Epithelial cell of esophagus (primary cell): ENCODE results near the gene MSH5.

ENCODE experiments used
- DNase-seq: peaks from one replicate; pipeline ENCODE4 v3.0.0; 2010; ENCODE audit warnings: low read depth
- H3K4me3 ChIP-seq: 2 replicates; pipeline ENCODE4 v1.5.1; 2011; ENCODE audit warnings: mild to moderate bottlenecking, low read length, control low read depth
- TF ChIP-seq, protein P1 (sequence below): IDR thresholded peaks from 2 replicates; pipeline ENCODE4 v1.5.1; 2011; ENCODE audit warnings: low read depth, mild to moderate bottlenecking, low read length, control low read depth, inconsistent platforms; ENCODE audit not compliant: insufficient read depth; ENCODE audit errors: missing control alignments

Gene MSH5

DNA sequence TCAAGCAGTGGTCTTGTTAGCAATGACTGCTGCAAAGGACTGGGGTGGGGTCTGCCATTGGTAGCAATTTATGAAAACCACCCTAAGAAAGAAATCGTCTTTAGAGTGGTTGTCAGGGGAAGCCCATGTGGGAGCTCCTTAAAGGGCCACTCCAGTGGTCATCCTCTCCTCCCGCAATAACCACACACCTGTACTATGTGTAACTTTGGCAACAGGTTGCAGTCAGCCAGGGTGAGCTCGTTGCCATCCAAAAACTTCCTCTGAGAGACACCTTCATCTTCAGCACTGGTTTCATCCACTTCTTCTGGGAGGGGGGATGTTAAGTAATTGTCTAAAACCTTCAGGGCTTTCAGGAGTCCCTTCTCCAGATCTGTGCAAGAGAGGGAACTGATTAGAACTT lies 7.8 kb upstream of the MSH5 start:
- TF ChIP-seq, protein P1, sequence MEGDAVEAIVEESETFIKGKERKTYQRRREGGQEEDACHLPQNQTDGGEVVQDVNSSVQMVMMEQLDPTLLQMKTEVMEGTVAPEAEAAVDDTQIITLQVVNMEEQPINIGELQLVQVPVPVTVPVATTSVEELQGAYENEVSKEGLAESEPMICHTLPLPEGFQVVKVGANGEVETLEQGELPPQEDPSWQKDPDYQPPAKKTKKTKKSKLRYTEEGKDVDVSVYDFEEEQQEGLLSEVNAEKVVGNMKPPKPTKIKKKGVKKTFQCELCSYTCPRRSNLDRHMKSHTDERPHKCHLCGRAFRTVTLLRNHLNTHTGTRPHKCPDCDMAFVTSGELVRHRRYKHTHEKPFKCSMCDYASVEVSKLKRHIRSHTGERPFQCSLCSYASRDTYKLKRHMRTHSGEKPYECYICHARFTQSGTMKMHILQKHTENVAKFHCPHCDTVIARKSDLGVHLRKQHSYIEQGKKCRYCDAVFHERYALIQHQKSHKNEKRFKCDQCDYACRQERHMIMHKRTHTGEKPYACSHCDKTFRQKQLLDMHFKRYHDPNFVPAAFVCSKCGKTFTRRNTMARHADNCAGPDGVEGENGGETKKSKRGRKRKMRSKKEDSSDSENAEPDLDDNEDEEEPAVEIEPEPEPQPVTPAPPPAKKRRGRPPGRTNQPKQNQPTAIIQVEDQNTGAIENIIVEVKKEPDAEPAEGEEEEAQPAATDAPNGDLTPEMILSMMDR = no peak
- no peak overlapping the region for H3K4me3 ChIP-seq
- no peak for DNase-seq

DNA sequence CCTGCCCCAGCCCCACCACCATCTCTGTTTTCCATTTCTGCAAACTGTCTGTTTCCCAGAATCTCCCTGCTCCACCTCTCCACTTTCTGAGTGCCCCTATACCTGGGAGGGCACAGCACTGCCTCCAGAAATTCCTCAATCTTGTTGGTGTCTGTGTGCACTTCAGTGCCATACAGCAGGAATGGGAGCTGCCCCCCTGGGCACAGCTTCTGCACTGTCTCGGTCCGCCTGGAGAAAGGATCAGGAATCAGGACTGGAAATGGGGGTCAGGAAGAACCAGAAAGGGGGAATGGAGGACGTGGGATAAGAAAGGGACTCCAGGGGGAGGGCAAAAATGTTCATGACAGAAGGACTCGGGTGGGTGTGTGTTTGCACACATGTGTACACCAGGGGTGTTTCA lies 6.1 kb upstream of the MSH5 start:
- H3K4me3 ChIP-seq = peak overlapping the region; percentile 100
- TF ChIP-seq, protein P1 = no peak
- no peak for DNase-seq

DNA sequence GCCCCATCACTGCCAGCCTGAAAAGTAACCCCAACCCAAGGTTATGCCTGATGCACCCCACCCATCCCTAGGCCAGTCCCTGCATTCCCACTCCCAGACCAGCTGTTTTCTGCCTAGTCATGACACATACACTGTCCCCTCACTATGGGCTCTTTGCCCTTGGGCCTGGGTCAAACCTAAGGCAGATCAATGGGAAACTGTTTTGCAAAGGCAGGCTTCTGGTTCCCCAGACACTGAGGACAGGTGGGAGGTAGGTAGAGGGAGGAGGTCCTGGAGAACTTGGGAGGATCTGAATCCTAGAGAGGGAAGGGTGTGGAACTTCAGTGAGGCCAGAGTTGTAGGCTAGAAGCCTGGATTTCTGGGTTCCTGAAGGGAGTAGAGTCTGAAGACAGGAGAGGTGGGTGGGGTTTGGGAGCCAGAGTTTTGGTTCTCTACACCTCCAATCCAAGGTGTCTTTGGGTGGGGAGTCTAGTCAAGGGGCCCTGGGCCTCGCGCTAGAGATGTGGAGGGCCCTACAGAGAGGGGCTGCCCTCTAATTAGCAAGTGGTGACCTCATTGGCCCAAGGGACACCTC lies 5.5 kb upstream of the MSH5 start:
- TF ChIP-seq, protein P1 = no peak
- DNase-seq = no peak
- peak overlapping the region; percentile 100 for H3K4me3 ChIP-seq

DNA sequence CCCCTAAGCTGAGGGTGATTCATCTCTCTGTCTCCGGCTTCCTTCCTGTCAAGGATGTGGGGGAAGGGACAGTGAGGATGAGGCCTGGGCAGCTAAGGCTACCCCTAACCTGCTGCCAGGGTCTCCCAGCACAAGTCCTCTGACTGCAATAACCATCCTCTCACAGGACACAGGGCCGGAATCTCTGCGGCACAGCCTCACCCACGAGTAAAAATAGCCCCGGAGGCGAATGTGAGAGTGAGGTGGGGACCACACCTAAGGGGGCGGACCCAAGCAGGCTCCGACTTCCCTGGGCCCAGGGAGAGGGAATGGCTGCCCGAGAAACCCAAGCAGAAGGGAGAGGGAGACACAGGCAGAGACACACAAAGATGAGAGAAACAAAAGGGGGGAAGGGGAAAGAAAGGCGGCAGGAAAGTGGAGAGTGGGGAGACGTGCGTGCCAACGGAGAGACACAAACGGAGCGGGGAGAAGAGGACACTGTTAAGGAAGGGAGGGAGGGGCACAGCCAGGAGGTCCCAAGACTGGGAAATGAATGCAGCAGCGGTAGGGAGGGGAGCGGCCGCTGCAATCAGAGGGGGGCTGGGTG lies 4.9 kb upstream of the MSH5 start:
- TF ChIP-seq, protein P1 = no peak
- DNase-seq = peak; percentile 83
- peak overlapping the region; percentile 100 for H3K4me3 ChIP-seq

DNA sequence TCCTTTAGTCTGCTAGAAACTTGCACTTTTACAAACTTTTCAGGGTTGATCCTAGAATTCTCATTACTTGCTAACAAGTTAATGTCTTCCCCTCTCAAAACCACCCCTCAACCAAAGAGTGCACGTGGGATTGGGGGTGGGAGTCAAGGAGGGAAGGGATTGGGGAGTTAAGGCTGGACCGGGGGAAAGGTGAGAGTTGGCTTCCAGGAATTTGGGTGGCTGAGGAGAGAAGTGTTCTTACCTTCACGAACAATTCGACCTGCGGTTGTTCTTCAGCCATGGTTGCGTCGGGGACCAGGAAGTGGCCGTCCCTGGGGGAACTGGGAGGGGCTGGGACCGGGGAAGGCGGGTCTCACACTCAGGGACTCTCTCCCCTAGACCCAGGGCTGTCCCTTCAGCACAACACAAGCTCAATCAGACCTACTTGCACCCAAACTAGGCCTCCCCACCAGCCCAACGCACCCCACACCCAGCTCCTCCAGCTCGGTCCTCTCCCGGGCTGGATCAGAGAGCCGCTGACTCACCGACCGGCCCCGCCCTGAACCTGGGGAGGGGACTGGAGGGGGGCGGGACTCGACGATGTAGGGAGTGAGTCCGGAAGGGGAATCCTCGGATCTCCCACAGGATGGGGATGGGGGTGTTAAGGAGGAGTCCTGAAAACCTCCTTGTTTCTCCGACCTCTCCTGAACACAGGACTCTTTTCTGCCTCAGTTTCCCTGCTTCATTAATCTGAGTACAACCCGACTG lies 3.6 kb upstream of the MSH5 start, which contains the start of gene CLIC1:
Gene CLIC1 (minus strand): TSS at position 510 of the 747 bp plus-strand sequence. CDS start 230 bp downstream, at position 280.
- TF ChIP-seq, protein P1 = no peak

DNA sequence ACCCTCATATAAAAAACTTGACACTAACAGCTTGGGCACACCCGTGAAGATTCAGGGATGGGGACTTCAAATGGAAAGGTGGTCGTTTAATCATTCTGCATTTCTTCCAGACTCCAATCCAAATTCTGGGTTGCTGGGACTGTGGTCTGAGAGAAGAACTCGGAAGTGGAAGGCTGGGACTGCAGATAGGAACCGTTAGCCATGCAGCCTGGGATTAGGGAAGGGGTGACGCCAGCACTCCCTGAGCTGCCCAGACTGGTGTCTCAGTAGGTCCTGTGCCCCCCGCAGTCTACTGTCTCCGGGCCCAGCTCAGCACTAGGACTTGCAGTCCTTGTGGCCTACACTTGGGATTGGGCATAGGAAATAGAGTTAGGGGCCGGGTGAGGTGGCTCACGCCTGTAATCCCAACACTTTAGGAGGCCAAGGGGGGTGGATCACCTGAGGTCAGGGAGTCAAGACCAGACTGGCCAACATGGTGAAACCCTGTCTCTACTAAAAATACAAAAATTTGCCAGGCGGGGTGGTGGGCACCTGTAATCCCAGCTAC lies 3.0 kb upstream of the MSH5 start:
- H3K4me3 ChIP-seq = peak overlapping the region; percentile 100
- no peak for DNase-seq
- TF ChIP-seq, protein P1 = no peak

More for the DNA sequence above, 3.6 kb upstream of the MSH5 start, which contains the start of gene CLIC1:
- H3K4me3 ChIP-seq = peak within 1 kb of the TSS; percentile 100
- DNase-seq = peak; percentile 87
